Measurements from ENCODE around the gene SYNDIG1. TPM values are rescaled to one million over a fixed set of nuclear protein-coding genes. Genes with fewer than 3 reads are reported as not detected.

Gene SYNDIG1
- total and polyA plus RNA-seq, 5 donors from 2014 or later: not detected

- Mint-ChIP-seq H3K27ac (no peak overlapping the region), H3K9me3 (no peaks in the 10 kb centered on the region)
Measured at GRCh38 chr20:24658920-24659660, 189.7 kb downstream of the SYNDIG1 start.

GRCh38 chr20:24659835-24660234, 190.4 kb downstream of the SYNDIG1 start:
- no peak overlapping the region for H3K27ac ChIP-seq (ENCODE audit: insufficient read depth, low read length, poor library complexity, severe bottlenecking)
- H3K9me3 Mint-ChIP-seq: no peaks in the 10 kb centered on the region
- no peaks in the 10 kb centered on the region for H3K36me3 Mint-ChIP-seq

More at GRCh38 chr20:24658920-24659660, 189.7 kb downstream of the SYNDIG1 start:
- Mint-ChIP-seq H3K4me3 (no peak overlapping the region), H3K27me3 (no peaks in the 10 kb centered on the region), H3K4me1 (no peaks in the 10 kb centered on the region), H3K36me3 (no peaks in the 10 kb centered on the region)
- Histone ChIP-seq H3K36me3 (ENCODE audit: control insufficient read depth, insufficient read depth, low read length) (no peaks in the 10 kb centered on the region), H3K4me1 (ENCODE audit: control insufficient read depth, insufficient read depth, low read length, poor library complexity, severe bottlenecking) (no peaks in the 10 kb centered on the region), H3K4me3 (ENCODE audit: low read depth, low read length) (no peak overlapping the region), H3K9me3 (ENCODE audit: control insufficient read depth in 2 of 2, low read length in 2 of 2) (no peaks in the 10 kb centered on the region), H3K27me3 (ENCODE audit: control insufficient read depth, insufficient read depth, low read length) (no peaks in the 10 kb centered on the region), H3K27ac (ENCODE audit: insufficient read depth, low read length, poor library complexity, severe bottlenecking) (no peak overlapping the region)
- DNase-seq (no peak), ATAC-seq (ENCODE audit: low read depth in 2 of 2) (no peak)

GRCh38 chr20:24660651-24661050, 191.2 kb downstream of the SYNDIG1 start:
- no peaks in the 10 kb centered on the region for H3K36me3 ChIP-seq (ENCODE audit: control insufficient read depth, insufficient read depth, low read length)
- no peaks in the 10 kb centered on the region for H3K27me3 ChIP-seq (ENCODE audit: control insufficient read depth, insufficient read depth, low read length)
- no peak overlapping the region for H3K4me3 ChIP-seq (ENCODE audit: low read depth, low read length)
- H3K9me3 ChIP-seq (ENCODE audit: control insufficient read depth in 2 of 2, low read length in 2 of 2): no peaks in the 10 kb centered on the region
- no peak for DNase-seq
- H3K27ac Mint-ChIP-seq: no peak overlapping the region
- no peaks in the 10 kb centered on the region for H3K27me3 Mint-ChIP-seq
- no peak overlapping the region for H3K4me3 Mint-ChIP-seq
- H3K36me3 Mint-ChIP-seq: no peaks in the 10 kb centered on the region
- no peaks in the 10 kb centered on the region for H3K4me1 Mint-ChIP-seq
- no peaks in the 10 kb centered on the region for H3K4me1 ChIP-seq (ENCODE audit: control insufficient read depth, insufficient read depth, low read length, poor library complexity, severe bottlenecking)
- ATAC-seq (ENCODE audit: low read depth in 2 of 2): no peak
- no peaks in the 10 kb centered on the region for H3K9me3 Mint-ChIP-seq
- H3K27ac ChIP-seq (ENCODE audit: insufficient read depth, low read length, poor library complexity, severe bottlenecking): no peak overlapping the region

More at GRCh38 chr20:24659835-24660234, 190.4 kb downstream of the SYNDIG1 start:
- Histone ChIP-seq H3K9me3 (ENCODE audit: control insufficient read depth in 2 of 2, low read length in 2 of 2) (no peaks in the 10 kb centered on the region), H3K36me3 (ENCODE audit: control insufficient read depth, insufficient read depth, low read length) (no peaks in the 10 kb centered on the region), H3K4me1 (ENCODE audit: control insufficient read depth, insufficient read depth, low read length, poor library complexity, severe bottlenecking) (no peaks in the 10 kb centered on the region), H3K4me3 (ENCODE audit: low read depth, low read length) (no peak overlapping the region), H3K27me3 (ENCODE audit: control insufficient read depth, insufficient read depth, low read length) (no peaks in the 10 kb centered on the region)
- Mint-ChIP-seq H3K27ac (no peak overlapping the region), H3K4me1 (no peaks in the 10 kb centered on the region), H3K27me3 (no peaks in the 10 kb centered on the region), H3K4me3 (no peak overlapping the region)
- DNase-seq: no peak
- ATAC-seq (ENCODE audit: low read depth in 2 of 2): no peak

GRCh38 chr20:24661255-24661654, 191.8 kb downstream of the SYNDIG1 start:
- no peak for ATAC-seq (ENCODE audit: low read depth in 2 of 2)

GRCh38 chr20:24662322-24662721, 192.9 kb downstream of the SYNDIG1 start:
- Histone ChIP-seq H3K27me3 (ENCODE audit: control insufficient read depth, insufficient read depth, low read length) (no peaks in the 10 kb centered on the region), H3K4me3 (ENCODE audit: low read depth, low read length) (no peak overlapping the region), H3K9me3 (ENCODE audit: control insufficient read depth in 2 of 2, low read length in 2 of 2) (no peaks in the 10 kb centered on the region), H3K4me1 (ENCODE audit: control insufficient read depth, insufficient read depth, low read length, poor library complexity, severe bottlenecking) (no peaks in the 10 kb centered on the region), H3K36me3 (ENCODE audit: control insufficient read depth, insufficient read depth, low read length) (no peaks in the 10 kb centered on the region), H3K27ac (ENCODE audit: insufficient read depth, low read length, poor library complexity, severe bottlenecking) (no peak overlapping the region)
- Mint-ChIP-seq H3K9me3 (no peaks in the 10 kb centered on the region), H3K4me1 (no peaks in the 10 kb centered on the region), H3K36me3 (no peaks in the 10 kb centered on the region), H3K4me3 (no peak overlapping the region), H3K27me3 (no peaks in the 10 kb centered on the region), H3K27ac (peak overlapping the region in 1 of 3 donors; percentile 18)
- ATAC-seq (ENCODE audit: low read depth in 2 of 2): no peak
- DNase-seq: no peak

More at GRCh38 chr20:24661255-24661654, 191.8 kb downstream of the SYNDIG1 start:
- no peak overlapping the region for H3K27ac Mint-ChIP-seq
- no peaks in the 10 kb centered on the region for H3K27me3 Mint-ChIP-seq
- no peaks in the 10 kb centered on the region for H3K27me3 ChIP-seq (ENCODE audit: control insufficient read depth, insufficient read depth, low read length)
- no peaks in the 10 kb centered on the region for H3K9me3 ChIP-seq (ENCODE audit: control insufficient read depth in 2 of 2, low read length in 2 of 2)
- H3K4me1 ChIP-seq (ENCODE audit: control insufficient read depth, insufficient read depth, low read length, poor library complexity, severe bottlenecking): no peaks in the 10 kb centered on the region
- H3K36me3 Mint-ChIP-seq: no peaks in the 10 kb centered on the region
- DNase-seq: no peak
- no peaks in the 10 kb centered on the region for H3K36me3 ChIP-seq (ENCODE audit: control insufficient read depth, insufficient read depth, low read length)
- H3K4me3 ChIP-seq (ENCODE audit: low read depth, low read length): no peak overlapping the region
- no peaks in the 10 kb centered on the region for H3K9me3 Mint-ChIP-seq
- no peak overlapping the region for H3K27ac ChIP-seq (ENCODE audit: insufficient read depth, low read length, poor library complexity, severe bottlenecking)
- H3K4me1 Mint-ChIP-seq: no peaks in the 10 kb centered on the region
- no peak overlapping the region for H3K4me3 Mint-ChIP-seq

- H3K36me3 Mint-ChIP-seq: no peaks in the 10 kb centered on the region
- no peaks in the 10 kb centered on the region for H3K27me3 ChIP-seq (ENCODE audit: control insufficient read depth, insufficient read depth, low read length)
- H3K9me3 Mint-ChIP-seq: no peaks in the 10 kb centered on the region
- H3K9me3 ChIP-seq (ENCODE audit: control insufficient read depth in 2 of 2, low read length in 2 of 2): no peaks in the 10 kb centered on the region
- ATAC-seq (ENCODE audit: low read depth in 2 of 2) (no peak), DNase-seq (no peak)
- no peak overlapping the region for H3K27ac Mint-ChIP-seq
- no peak overlapping the region for H3K27ac ChIP-seq (ENCODE audit: insufficient read depth, low read length, poor library complexity, severe bottlenecking)
- no peaks in the 10 kb centered on the region for H3K4me1 Mint-ChIP-seq
- H3K4me3 Mint-ChIP-seq: no peak overlapping the region
- no peaks in the 10 kb centered on the region for H3K36me3 ChIP-seq (ENCODE audit: control insufficient read depth, insufficient read depth, low read length)
- H3K4me3 ChIP-seq (ENCODE audit: low read depth, low read length): no peak overlapping the region
- no peaks in the 10 kb centered on the region for H3K27me3 Mint-ChIP-seq
- no peaks in the 10 kb centered on the region for H3K4me1 ChIP-seq (ENCODE audit: control insufficient read depth, insufficient read depth, low read length, poor library complexity, severe bottlenecking)
Measured at GRCh38 chr20:24662752-24663365, 193.4 kb downstream of the SYNDIG1 start.

- Mint-ChIP-seq H3K9me3 (no peaks in the 10 kb centered on the region), H3K4me3 (no peak overlapping the region), H3K4me1 (no peaks in the 10 kb centered on the region), H3K36me3 (no peaks in the 10 kb centered on the region), H3K27me3 (no peaks in the 10 kb centered on the region), H3K27ac (no peak overlapping the region)
- H3K4me1 ChIP-seq (ENCODE audit: control insufficient read depth, insufficient read depth, low read length, poor library complexity, severe bottlenecking): no peaks in the 10 kb centered on the region
- no peak overlapping the region for H3K4me3 ChIP-seq (ENCODE audit: low read depth, low read length)
- ATAC-seq (ENCODE audit: low read depth in 2 of 2) (no peak), DNase-seq (no peak)
- no peaks in the 10 kb centered on the region for H3K27me3 ChIP-seq (ENCODE audit: control insufficient read depth, insufficient read depth, low read length)
- H3K27ac ChIP-seq (ENCODE audit: insufficient read depth, low read length, poor library complexity, severe bottlenecking): no peak overlapping the region
- H3K9me3 ChIP-seq (ENCODE audit: control insufficient read depth in 2 of 2, low read length in 2 of 2): no peaks in the 10 kb centered on the region
- H3K36me3 ChIP-seq (ENCODE audit: control insufficient read depth, insufficient read depth, low read length): no peaks in the 10 kb centered on the region
Measured at GRCh38 chr20:24663496-24663895, 194.1 kb downstream of the SYNDIG1 start.

Data from CD4-positive, CD25-positive, alpha-beta regulatory T cell (primary cell).